T-helper 2 cell treated with Interferon-gamma antibody and Interleukin-4, amounts not matched to agents 5 μg/mL and 100 μg/mL, for 36 hours (primary cell): Measurements from ENCODE around the gene PCSK6.

Experiments
- DNase-seq: peaks from one replicate; pipeline ENCODE4 v3.0.0; 2021; ENCODE audit warnings: low spot score
- H3K27ac Mint-ChIP-seq: one replicate; pipeline ENCODE4 v1.8.0; 2021; ENCODE audit warnings: mild to moderate bottlenecking, mixed read lengths
- H3K27me3 Mint-ChIP-seq: one replicate; pipeline ENCODE4 v1.8.0; 2021; ENCODE audit warnings: low read depth, mixed read lengths
- H3K36me3 Mint-ChIP-seq: one replicate; pipeline ENCODE4 v1.8.0; 2021; ENCODE audit warnings: low read depth, mixed read lengths
- H3K4me1 Mint-ChIP-seq: one replicate; pipeline ENCODE4 v1.8.0; 2021; ENCODE audit warnings: low read depth, mixed read lengths
- H3K4me3 Mint-ChIP-seq: one replicate; pipeline ENCODE4 v1.8.0; 2022; ENCODE audit warnings: mild to moderate bottlenecking, moderate library complexity, mixed read lengths
- H3K9me3 Mint-ChIP-seq: one replicate; pipeline ENCODE4 v1.8.0; 2021; ENCODE audit warnings: mixed read lengths

The PCSK6 gene

GRCh38 chr15:101255051-101255395 is 234.5 kb downstream of the PCSK6 start:
- peaks cover 6% of the 10 kb centered on the region for H3K36me3 Mint-ChIP-seq

DNA sequence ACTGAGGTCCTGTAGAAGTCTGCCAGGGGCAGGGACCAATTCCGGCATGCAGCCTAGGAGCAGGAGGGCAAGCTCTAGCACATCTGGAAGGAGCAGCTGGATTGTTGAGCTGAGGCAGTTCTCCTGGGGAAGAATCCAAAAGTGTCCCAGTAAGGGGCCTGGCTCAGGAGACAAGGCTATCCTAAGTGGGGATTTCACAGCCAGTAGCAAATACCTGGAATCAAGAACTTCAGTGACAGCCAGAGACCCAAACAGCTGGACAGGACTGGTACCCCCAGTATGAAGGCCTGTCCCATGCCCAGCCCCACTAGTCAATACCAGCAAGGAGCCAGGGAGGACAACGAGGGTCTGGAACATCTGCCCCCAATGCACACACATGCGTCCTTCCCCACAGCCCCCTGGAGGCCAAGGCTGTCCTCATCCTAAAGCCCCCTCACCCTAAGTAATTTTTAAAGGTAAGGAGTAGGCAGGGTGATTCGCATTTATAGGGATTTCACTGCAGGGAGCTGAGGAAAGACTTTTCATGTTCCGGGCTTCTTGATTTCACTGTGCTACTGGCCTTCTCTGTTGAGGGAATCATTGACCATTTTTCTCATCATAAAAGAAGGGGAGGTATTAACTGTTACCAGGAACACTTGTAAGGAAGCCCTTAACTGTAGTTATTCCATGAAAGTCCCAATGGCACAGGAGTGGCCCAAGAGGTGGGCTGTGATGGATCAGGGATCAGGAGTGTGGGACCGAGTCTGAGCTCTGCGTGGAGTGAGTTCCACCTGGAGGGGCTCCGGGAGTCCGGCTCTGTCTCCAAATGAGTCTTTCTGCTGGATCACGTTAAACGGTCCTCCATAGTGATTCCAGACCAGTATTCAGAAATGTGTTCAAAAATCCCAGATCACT is 235.1 kb downstream of the PCSK6 start:
- no peaks in the 10 kb centered on the region for H3K9me3 Mint-ChIP-seq
- H3K4me3 Mint-ChIP-seq: no peak overlapping the region
- H3K27me3 Mint-ChIP-seq: peaks cover 10% of the 10 kb centered on the region
- peaks cover 11% of the 10 kb centered on the region for H3K36me3 Mint-ChIP-seq
- no peak for DNase-seq
- no peak overlapping the region for H3K27ac Mint-ChIP-seq
- peaks cover 37% of the 10 kb centered on the region for H3K4me1 Mint-ChIP-seq

More at GRCh38 chr15:101255051-101255395, 234.5 kb downstream of the PCSK6 start:
- no peak for DNase-seq
- no peaks in the 10 kb centered on the region for H3K9me3 Mint-ChIP-seq
- H3K4me3 Mint-ChIP-seq: no peak overlapping the region
- peaks cover 13% of the 10 kb centered on the region for H3K27me3 Mint-ChIP-seq
- H3K27ac Mint-ChIP-seq: no peak overlapping the region
- peaks cover 32% of the 10 kb centered on the region for H3K4me1 Mint-ChIP-seq
